PC-3 (cell line): Measurements from ENCODE around the gene SUSD3. TPM values are rescaled to one million over a fixed set of nuclear protein-coding genes. Genes with fewer than 3 reads are reported as not detected.

Experiments used
- ATAC-seq: fragments of 200-7000 bp; cut with Tn5 transposase; 2 replicates; pipeline ENCODE4 v1.9.1; 2020; ENCODE audit warnings: mild to moderate bottlenecking, moderate library complexity
- BruUV-seq: library from RNA; stranded (reverse); fragments of 400-500 nt; replicated peaks from 2 replicates; lab custom pipeline; 2021; lab: Mats Ljungman, UMichigan
- CTCF ChIA-PET: fragments of 300-600 bp; sonication (Branson Sonifier 250); formaldehyde crosslinking; loops from one replicate; lab custom pipeline; 2022; ENCODE audit warnings: antibody characterized with exemption; lab: Charles Lee
- POLR2A ChIA-PET: fragments of 300-600 bp; sonication (Branson Sonifier 250); formaldehyde crosslinking; loops from one replicate; lab custom pipeline; 2022; ENCODE audit warnings: antibody characterized with exemption; ENCODE audit not compliant: unreplicated experiment; lab: Charles Lee
- DNase-seq: peaks from one replicate; pipeline ENCODE4 v3.0.0-alpha.2; 2015
- H2AFZ ChIP-seq: fragments of 300-600 bp; sonication (generic); 2 replicates; pipeline ENCODE4 v1.6.0; 2016; ENCODE audit warnings: antibody characterized with exemption, low read length
- H3F3A ChIP-seq: fragments of 300-600 bp; sonication (generic); one replicate; pipeline ENCODE4 v1.6.0; 2017; ENCODE audit warnings: antibody characterized with exemption, low read length, control low read depth, mild to moderate bottlenecking; ENCODE audit not compliant: unreplicated experiment
- H3K27ac ChIP-seq: fragments of 300-600 bp; sonication (generic); 2 replicates; pipeline ENCODE4 v1.5.1; 2016; ENCODE audit warnings: mild to moderate bottlenecking, low read length
- H3K27me3 ChIP-seq: fragments of 300-600 bp; sonication (generic); 2 replicates; pipeline ENCODE4 v1.6.1; 2016; ENCODE audit warnings: low read length, mixed read lengths
- H3K36me3 ChIP-seq: fragments of 300-600 bp; sonication (generic); 2 replicates; pipeline ENCODE4 v1.6.1; 2016; ENCODE audit warnings: low read depth, mixed run types, low read length, mixed read lengths
- H3K4me1 ChIP-seq: fragments of 300-600 bp; sonication (generic); 2 replicates; pipeline ENCODE4 v1.5.1; 2016; ENCODE audit warnings: low read length; ENCODE audit not compliant: insufficient read depth
- H3K4me2 ChIP-seq: fragments of 300-600 bp; sonication (generic); 2 replicates; pipeline ENCODE4 v1.6.0; 2016; ENCODE audit warnings: low read length
- H3K4me3 ChIP-seq: fragments of 300-600 bp; sonication (generic); 2 replicates; pipeline ENCODE4 v1.5.1; 2016; ENCODE audit warnings: mild to moderate bottlenecking, low read length, mixed read lengths
- H3K79me2 ChIP-seq: fragments of 300-600 bp; sonication (generic); 2 replicates; pipeline ENCODE4 v1.6.1; 2017; ENCODE audit warnings: low read length, mixed read lengths
- H3K9ac ChIP-seq: fragments of 300-600 bp; sonication (generic); 2 replicates; pipeline ENCODE4 v1.6.0; 2016; ENCODE audit warnings: mild to moderate bottlenecking, low read length
- H3K9me2 ChIP-seq: fragments of 300-600 bp; sonication (generic); replicated peaks from 2 replicates; pipeline ENCODE4 v1.6.1; 2016; ENCODE audit warnings: mixed run types, low read length, mixed read lengths
- H3K9me3 ChIP-seq: fragments of 300-600 bp; sonication (generic); 2 replicates; pipeline ENCODE4 v1.6.1; 2016; ENCODE audit warnings: low read length, mixed read lengths
- H4K20me1 ChIP-seq: fragments of 300-600 bp; sonication (generic); 2 replicates; pipeline ENCODE4 v1.6.1; 2016; ENCODE audit warnings: low read length, mixed read lengths
- EZH2 ChIP-seq: fragments of 300-600 bp; sonication (generic); IDR thresholded peaks from one replicate; pipeline ENCODE4 v1.6.1; 2017; ENCODE audit warnings: antibody characterized with exemption, mild to moderate bottlenecking, low read length; ENCODE audit not compliant: unreplicated experiment
- EZH2phosphoT487 ChIP-seq: fragments of 300-600 bp; sonication (generic); IDR thresholded peaks from 2 replicates; pipeline ENCODE4 v1.6.1; 2018; ENCODE audit warnings: mild to moderate bottlenecking, antibody characterized with exemption, low read length, borderline replicate concordance
- intact Hi-C: fragments of 100-400 bp; cut with micrococcal nuclease; formaldehyde crosslinking; loops from 2 replicates; pipeline ENCODE4 v1.9.0; 2023
- total RNA-seq: library from RNA; depleted of rRNA; stranded (reverse); fragments of >200 nt; gene quantifications from 2 replicates; pipeline ENCODE4 v1.2.3, GENCODE V29; 2014
- TF ChIP-seq, protein P1 (sequence below): fragments of 300-600 bp; sonication (generic); conservative IDR thresholded peaks from 2 replicates; pipeline ENCODE4 v1.5.1; 2017; ENCODE audit warnings: antibody characterized with exemption, low read depth, mild to moderate bottlenecking, low read length

SUSD3 gene
- total RNA-seq, 1 experiment from 2014 or later: 13.4 TPM

DNA sequence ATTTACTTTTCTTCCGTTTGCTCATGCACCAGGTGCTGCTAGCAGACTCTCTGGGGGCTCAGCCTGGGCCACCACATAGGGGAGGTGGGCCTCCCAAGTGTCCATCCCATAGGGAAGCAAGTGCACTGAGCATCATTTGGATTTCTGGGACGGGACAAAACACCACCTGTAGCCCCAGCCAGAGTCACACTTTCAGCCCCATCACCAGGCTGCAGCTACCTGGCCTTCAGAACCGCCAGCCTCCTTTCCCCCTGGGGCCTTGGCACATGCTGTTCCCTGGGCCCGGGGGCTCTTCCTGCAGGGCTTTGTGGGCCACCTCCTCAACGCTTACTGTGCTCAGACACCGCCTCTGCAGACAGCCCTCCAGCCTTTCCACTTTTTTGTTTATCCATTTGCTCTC is 19.6 kb upstream of the SUSD3 start:
- Histone ChIP-seq H2AFZ (no peak overlapping the region), H3K27ac (no peak overlapping the region), H3K27me3 (no peaks in the 10 kb centered on the region), H3K36me3 (no peaks in the 10 kb centered on the region), H4K20me1 (no peaks in the 10 kb centered on the region), H3K9ac (no peak overlapping the region), H3K79me2 (no peaks in the 10 kb centered on the region), H3F3A (no peaks in the 10 kb centered on the region), H3K4me3 (no peak overlapping the region), H3K4me1 (no peaks in the 10 kb centered on the region), H3K4me2 (no peak overlapping the region), H3K9me2 (no peaks in the 10 kb centered on the region), H3K9me3 (no peaks in the 10 kb centered on the region)
- CTCF ChIA-PET: no interaction called here
- BruUV-seq: no TSS peak
- TF ChIP-seq EZH2: no peak
- no peak for TF ChIP-seq EZH2phosphoT487
- intact Hi-C loops: no loop called here
- DNase-seq (no peak), ATAC-seq (no peak)
- POLR2A ChIA-PET: no interaction called here

DNA sequence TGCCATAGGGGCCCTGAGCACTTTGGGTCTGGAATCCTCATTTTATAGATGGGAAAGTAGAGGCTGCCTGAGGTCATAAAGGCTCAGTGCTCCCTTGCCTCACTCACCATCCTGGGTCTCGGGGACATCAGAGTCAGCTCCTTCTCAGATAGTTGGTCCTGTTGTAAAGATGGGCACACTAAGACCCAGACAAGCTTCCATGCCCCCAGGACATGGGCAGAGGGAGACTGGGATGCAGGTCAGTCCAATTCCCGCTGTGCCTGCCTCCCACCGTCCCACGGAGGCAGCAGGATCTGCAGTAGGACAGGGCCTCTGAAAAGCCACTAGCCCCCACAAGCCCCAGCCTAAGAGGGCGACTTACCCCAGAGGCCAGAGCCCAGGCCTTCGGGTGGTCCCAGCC is 19.0 kb upstream of the SUSD3 start:
- DNase-seq: no peak
- no TSS peak for BruUV-seq
- Histone ChIP-seq H3K27me3 (no peaks in the 10 kb centered on the region), H3K9ac (no peak overlapping the region), H3K9me2 (no peaks in the 10 kb centered on the region), H3K4me1 (no peaks in the 10 kb centered on the region), H3K79me2 (no peaks in the 10 kb centered on the region), H3K4me3 (no peak overlapping the region), H3K4me2 (no peak overlapping the region), H3K36me3 (no peaks in the 10 kb centered on the region), H3K27ac (no peak overlapping the region), H4K20me1 (no peaks in the 10 kb centered on the region), H3F3A (no peaks in the 10 kb centered on the region), H2AFZ (no peak overlapping the region), H3K9me3 (no peaks in the 10 kb centered on the region)
- no peak for ATAC-seq
- no peak for TF ChIP-seq EZH2phosphoT487
- TF ChIP-seq, protein P1, sequence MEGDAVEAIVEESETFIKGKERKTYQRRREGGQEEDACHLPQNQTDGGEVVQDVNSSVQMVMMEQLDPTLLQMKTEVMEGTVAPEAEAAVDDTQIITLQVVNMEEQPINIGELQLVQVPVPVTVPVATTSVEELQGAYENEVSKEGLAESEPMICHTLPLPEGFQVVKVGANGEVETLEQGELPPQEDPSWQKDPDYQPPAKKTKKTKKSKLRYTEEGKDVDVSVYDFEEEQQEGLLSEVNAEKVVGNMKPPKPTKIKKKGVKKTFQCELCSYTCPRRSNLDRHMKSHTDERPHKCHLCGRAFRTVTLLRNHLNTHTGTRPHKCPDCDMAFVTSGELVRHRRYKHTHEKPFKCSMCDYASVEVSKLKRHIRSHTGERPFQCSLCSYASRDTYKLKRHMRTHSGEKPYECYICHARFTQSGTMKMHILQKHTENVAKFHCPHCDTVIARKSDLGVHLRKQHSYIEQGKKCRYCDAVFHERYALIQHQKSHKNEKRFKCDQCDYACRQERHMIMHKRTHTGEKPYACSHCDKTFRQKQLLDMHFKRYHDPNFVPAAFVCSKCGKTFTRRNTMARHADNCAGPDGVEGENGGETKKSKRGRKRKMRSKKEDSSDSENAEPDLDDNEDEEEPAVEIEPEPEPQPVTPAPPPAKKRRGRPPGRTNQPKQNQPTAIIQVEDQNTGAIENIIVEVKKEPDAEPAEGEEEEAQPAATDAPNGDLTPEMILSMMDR: no peak
- TF ChIP-seq EZH2: no peak
- intact Hi-C loops: no loop called here
- ChIA-PET POLR2A (no interaction called here), CTCF (no interaction called here)

DNA sequence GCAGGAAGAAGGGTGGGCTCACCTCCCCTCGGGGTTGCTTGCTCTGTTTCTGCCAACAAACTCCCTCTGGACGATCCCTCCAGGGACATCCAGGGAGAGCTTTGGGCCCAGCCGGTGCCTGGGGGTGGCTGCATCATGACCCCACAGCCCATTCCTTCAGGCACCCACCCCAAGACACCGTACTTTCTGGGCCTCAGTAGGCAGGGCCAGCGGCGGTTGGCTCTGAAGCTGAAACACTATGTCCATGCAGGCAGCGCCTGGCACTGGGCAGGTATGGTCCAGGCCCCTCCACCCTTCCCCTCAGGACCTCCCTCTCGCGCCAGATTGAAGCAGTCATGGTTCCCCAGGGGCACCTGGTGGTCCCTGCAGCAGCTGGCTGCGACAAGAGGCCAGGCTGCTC is 18.5 kb upstream of the SUSD3 start:
- DNase-seq (no peak), ATAC-seq (no peak)
- intact Hi-C loops: no loop called here
- no peak overlapping the region for H3K4me3 ChIP-seq
- H2AFZ ChIP-seq: no peak overlapping the region
- H3F3A ChIP-seq: no peaks in the 10 kb centered on the region
- H3K79me2 ChIP-seq: no peaks in the 10 kb centered on the region
- CTCF ChIA-PET: no interaction called here
- H4K20me1 ChIP-seq: no peaks in the 10 kb centered on the region
- BruUV-seq: no TSS peak
- no peaks in the 10 kb centered on the region for H3K36me3 ChIP-seq
- no peak overlapping the region for H3K27ac ChIP-seq
- H3K9me3 ChIP-seq: no peaks in the 10 kb centered on the region
- no peaks in the 10 kb centered on the region for H3K27me3 ChIP-seq
- H3K9ac ChIP-seq: no peak overlapping the region
- no peaks in the 10 kb centered on the region for H3K4me1 ChIP-seq
- TF ChIP-seq EZH2: no peak
- TF ChIP-seq EZH2phosphoT487: no peak
- TF ChIP-seq, protein P1: no peak
- no peaks in the 10 kb centered on the region for H3K9me2 ChIP-seq
- no peak overlapping the region for H3K4me2 ChIP-seq
- POLR2A ChIA-PET: no interaction called here
